IMR-90 (cell line): ENCODE measurements around the gene KCNJ1. TPM values are rescaled to one million over a fixed set of nuclear protein-coding genes. Genes with fewer than 3 reads are reported as not detected.

Experiments
- ATAC-seq: fragments of 200-7000 bp; cut with Tn5 transposase; 2 replicates; pipeline ENCODE4 v1.9.1; 2020; ENCODE audit warnings: low read depth, mild to moderate bottlenecking, moderate library complexity
- BruUV-seq: library from RNA; stranded (reverse); fragments of 400-500 nt; replicated peaks from 2 replicates; lab custom pipeline; 2021; lab: Mats Ljungman, UMichigan
- CTCF ChIA-PET: fragments of 300-600 bp; formaldehyde crosslinking; extraction: SDS; loops from one replicate; lab custom pipeline; 2021; ENCODE audit warnings: antibody characterized with exemption; lab: Yijun Ruan, JAX
- POLR2A ChIA-PET: fragments of 300-600 bp; sonication (Branson Sonifier 250); formaldehyde crosslinking; loops from one replicate; lab custom pipeline; 2022; ENCODE audit warnings: antibody characterized with exemption; ENCODE audit not compliant: unreplicated experiment; lab: Charles Lee
- DNase-seq: peaks from one replicate; pipeline ENCODE4 v3.0.0; 2013
- H2AFZ ChIP-seq: replicated peaks from 2 replicates; pipeline ENCODE3; 2013; ENCODE audit warnings: low read length, mild to moderate bottlenecking; ENCODE audit not compliant: poor library complexity
- H2AK5ac ChIP-seq: 2 replicates; pipeline ENCODE4 v1.6.1; 2013; ENCODE audit warnings: low read depth, low read length, inconsistent platforms
- H2AK9ac ChIP-seq: replicated peaks from 2 replicates; pipeline ENCODE3; 2013; ENCODE audit warnings: mild to moderate bottlenecking, low read depth, low read length, moderate library complexity; ENCODE audit not compliant: poor library complexity
- H2BK120ac ChIP-seq: 2 replicates; pipeline ENCODE4 v1.6.1; 2013; ENCODE audit warnings: low read depth, low read length, inconsistent platforms
- H2BK15ac ChIP-seq: 3 replicates; pipeline ENCODE4 v1.6.1; 2013; ENCODE audit warnings: low read depth, low read length, inconsistent platforms
- H2BK20ac ChIP-seq: 2 replicates; pipeline ENCODE4 v1.6.1; 2013; ENCODE audit warnings: low read depth, mild to moderate bottlenecking, inconsistent platforms, low read length, moderate library complexity
- H2BK5ac ChIP-seq: 2 replicates; pipeline ENCODE4 v1.6.1; 2013; ENCODE audit warnings: mild to moderate bottlenecking, low read depth, low read length, inconsistent platforms; ENCODE audit not compliant: poor library complexity, severe bottlenecking
- H3K14ac ChIP-seq: replicated peaks from 2 replicates; pipeline ENCODE4 v1.6.1; 2013; ENCODE audit warnings: low read depth, low read length, inconsistent platforms
- H3K18ac ChIP-seq: 2 replicates; pipeline ENCODE4 v1.6.1; 2013; ENCODE audit warnings: low read depth, low read length, control low read depth
- H3K23ac ChIP-seq: 2 replicates; pipeline ENCODE4 v1.6.1; 2013; ENCODE audit warnings: low read depth, low read length, inconsistent platforms
- H3K27ac ChIP-seq: 2 replicates; pipeline ENCODE4 v1.5.1; 2013; ENCODE audit warnings: mild to moderate bottlenecking, control low read depth, low read length; ENCODE audit not compliant: insufficient read depth
- H3K27me3 ChIP-seq: 2 replicates; pipeline ENCODE4 v1.6.1; 2013; ENCODE audit warnings: low read length; ENCODE audit not compliant: control insufficient read depth, insufficient read depth
- H3K36me3 ChIP-seq: 2 replicates; pipeline ENCODE4 v1.6.1; 2013; ENCODE audit warnings: low read length, mixed read lengths; ENCODE audit not compliant: control insufficient read depth, insufficient read depth
- H3K4ac ChIP-seq: 2 replicates; pipeline ENCODE4 v1.6.1; 2013; ENCODE audit warnings: low read depth, low read length, inconsistent platforms
- H3K4me1 ChIP-seq: 2 replicates; pipeline ENCODE4 v1.6.1; 2013; ENCODE audit warnings: low read length, mixed read lengths; ENCODE audit not compliant: control insufficient read depth, insufficient read depth
- H3K4me2 ChIP-seq: 2 replicates; pipeline ENCODE4 v1.6.1; 2013; ENCODE audit warnings: low read depth, mild to moderate bottlenecking, control low read depth, low read length, moderate library complexity
- H3K4me3 ChIP-seq: 2 replicates; pipeline ENCODE4 v1.5.1; 2013; ENCODE audit warnings: low read depth, mild to moderate bottlenecking, control low read depth, low read length, moderate library complexity; ENCODE audit not compliant: insufficient read depth
- H3K56ac ChIP-seq: 2 replicates; pipeline ENCODE4 v1.6.1; 2013; ENCODE audit warnings: low read length, inconsistent platforms; ENCODE audit not compliant: insufficient read depth; ENCODE audit errors: extremely low read depth
- H3K79me1 ChIP-seq, 2 experiments: 2 replicates each; pipeline ENCODE4 v1.6.1; 2013; ENCODE audit warnings: low read length in 2 of 2, inconsistent platforms in 1 of 2, low read depth in 1 of 2
- H3K9ac ChIP-seq: 2 replicates; pipeline ENCODE4 v1.6.1; 2013; ENCODE audit warnings: low read depth, low read length, control low read depth
- H3K9me1 ChIP-seq: 2 replicates; pipeline ENCODE4 v1.6.1; 2013; ENCODE audit warnings: low read length, inconsistent platforms; ENCODE audit not compliant: insufficient read depth
- H3K9me3 ChIP-seq: 2 replicates; pipeline ENCODE4 v1.6.1; 2013; ENCODE audit warnings: low read length; ENCODE audit not compliant: control insufficient read depth, insufficient read depth
- H4K20me1 ChIP-seq: 2 replicates; pipeline ENCODE4 v1.6.1; 2013; ENCODE audit warnings: low read length, inconsistent platforms; ENCODE audit not compliant: insufficient read depth
- H4K5ac ChIP-seq: 2 replicates; pipeline ENCODE4 v1.6.1; 2013; ENCODE audit warnings: mild to moderate bottlenecking, low read depth, low read length, control low read depth
- H4K8ac ChIP-seq, 2 experiments: 2 replicates each; pipeline ENCODE4 v1.6.1; 2013; ENCODE audit warnings: low read depth in 2 of 2, low read length in 2 of 2, control low read depth in 1 of 2, inconsistent platforms in 1 of 2
- H4K91ac ChIP-seq: 2 replicates; pipeline ENCODE4 v1.6.1; 2013; ENCODE audit warnings: low read depth, low read length, inconsistent platforms; ENCODE audit not compliant: insufficient read depth
- BHLHE40 ChIP-seq: fragments of 150-350 bp; IDR thresholded peaks from 2 replicates; pipeline ENCODE4 v1.6.1; 2016; ENCODE audit warnings: mild to moderate bottlenecking, low read depth, low read length
- CEBPB ChIP-seq: IDR thresholded peaks from 2 replicates; pipeline ENCODE4 v1.6.1; 2012; ENCODE audit warnings: low read depth, low read length, improper control_type of control experiment
- CHD1 ChIP-seq: IDR thresholded peaks from 2 replicates; pipeline ENCODE4 v1.6.1; 2012; ENCODE audit warnings: low read depth, low read length, improper control_type of control experiment
- FOS ChIP-seq: fragments of 150-350 bp; IDR thresholded peaks from 2 replicates; pipeline ENCODE4 v1.6.1; 2016; ENCODE audit warnings: low read depth, low read length
- MAFK ChIP-seq: IDR thresholded peaks from 2 replicates; pipeline ENCODE4 v1.6.1; 2012; ENCODE audit warnings: low read depth, low read length, improper control_type of control experiment
- MAZ ChIP-seq: IDR thresholded peaks from 2 replicates; pipeline ENCODE4 v1.6.1; 2012; ENCODE audit warnings: low read depth, mild to moderate bottlenecking, low read length, improper control_type of control experiment, moderate library complexity, borderline replicate concordance
- MXI1 ChIP-seq: IDR thresholded peaks from 2 replicates; pipeline ENCODE4 v1.6.1; 2012; ENCODE audit warnings: low read depth, mild to moderate bottlenecking, low read length, moderate library complexity, borderline replicate concordance
- NFE2L2 ChIP-seq: fragments of 150-350 bp; IDR thresholded peaks from 2 replicates; pipeline ENCODE4 v1.6.1; 2016; ENCODE audit warnings: low read depth, mild to moderate bottlenecking, low read length
- POLR2A ChIP-seq: IDR thresholded peaks from 2 replicates; pipeline ENCODE4 v1.6.1; 2012; ENCODE audit warnings: mild to moderate bottlenecking, low read depth, low read length
- RAD21 ChIP-seq: IDR thresholded peaks from 2 replicates; pipeline ENCODE4 v1.6.1; 2012; ENCODE audit warnings: low read length, improper control_type of control experiment
- RCOR1 ChIP-seq: IDR thresholded peaks from 2 replicates; pipeline ENCODE4 v1.6.1; 2012; ENCODE audit warnings: mild to moderate bottlenecking, low read length, improper control_type of control experiment; ENCODE audit not compliant: insufficient replicate concordance
- RFX5 ChIP-seq: IDR thresholded peaks from 2 replicates; pipeline ENCODE4 v1.8.0; 2012; ENCODE audit warnings: low read depth, mild to moderate bottlenecking, low read length, moderate library complexity
- WGBS, 2 experiments: methylation state at CpG; one replicate each; pipeline versions ENCODE4 v1.1.5 to v1.1.7; 2013; ENCODE audit warnings: missing lambda C conversion rate in 2 of 2; ENCODE audit not compliant: insufficient read length in 1 of 2; ENCODE audit errors: extremely low coverage in 2 of 2; 5-methylcytosine and 5-hydroxymethylcytosine counted together
- dilution Hi-C: fragments of 300-500 bp; cut with HindIII; formaldehyde crosslinking; loops from one replicate; pipeline ENCODE4 v1.14.3; 2018; ENCODE audit warnings: low sequenced_read_pairs; ENCODE audit not compliant: unreplicated experiment
- in situ Hi-C: fragments of 300-500 bp; cut with MboI; formaldehyde crosslinking; loops from 3 replicates; pipeline ENCODE4 v1.14.3; 2019; ENCODE audit warnings: low sequenced_read_pairs, inconsistent platforms, mixed read lengths
- intact Hi-C: fragments of 100-400 bp; cut with micrococcal nuclease; formaldehyde crosslinking; loops from 2 replicates; pipeline ENCODE4 v1.10.0; 2022
- polyA plus RNA-seq, 3 experiments: library from polyadenylated mRNA; depleted of rRNA; stranded (reverse); fragments of >200 nt; gene quantifications; 2 replicates each; pipeline ENCODE4 v1.2.3, GENCODE V29; 2012; ENCODE audit warnings: low replicate concordance in 1 of 3
- total RNA-seq: library from RNA; depleted of rRNA; stranded (reverse); fragments of >200 nt; gene quantifications from 2 replicates; pipeline ENCODE4 v1.2.3, GENCODE V29; 2012
- TF ChIP-seq, protein P1 (sequence below): fragments of 150-350 bp; IDR thresholded peaks from 2 replicates; pipeline ENCODE4 v1.6.1; 2017; ENCODE audit warnings: mild to moderate bottlenecking, antibody characterized with exemption, low read length, low read depth
- TF ChIP-seq, protein P2 (sequence below): conservative IDR thresholded peaks from 2 replicates; pipeline ENCODE4 v1.5.1; 2012; ENCODE audit warnings: mild to moderate bottlenecking, low read depth, low read length, improper control_type of control experiment
- TF ChIP-seq, protein P3 (sequence below): fragments of 150-350 bp; IDR thresholded peaks from 2 replicates; pipeline ENCODE4 v1.6.1; 2016; ENCODE audit warnings: low read depth, mild to moderate bottlenecking, low read length, moderate library complexity, borderline replicate concordance

KCNJ1 gene
- total and polyA plus RNA-seq, 2 of the 4 experiments (the other 2 are of a cell fraction), result not detected

DNA sequence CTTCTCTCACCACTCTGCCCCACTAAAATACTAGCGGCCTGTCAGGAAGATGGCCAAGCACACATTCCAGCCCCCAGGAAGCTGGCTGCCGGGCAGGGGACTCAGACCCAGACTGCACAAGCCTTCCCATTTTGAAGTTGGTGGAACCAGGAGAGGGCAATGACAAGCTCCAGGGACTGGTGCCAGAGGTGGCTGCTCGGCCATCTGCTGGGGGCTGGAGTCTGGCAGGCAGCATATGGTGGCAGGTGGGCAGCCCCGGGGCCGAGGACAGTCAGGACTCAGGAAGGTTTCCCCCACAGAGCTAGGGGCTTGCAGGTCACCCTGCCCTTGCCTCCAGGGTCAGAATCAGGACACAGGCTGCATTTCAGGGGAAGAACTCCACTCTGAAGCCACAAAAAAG lies 46.7 kb upstream of the KCNJ1 start (continued):
- no peak for TF ChIP-seq MXI1
- no peak for TF ChIP-seq MAFK
- no peak for TF ChIP-seq RAD21
- no peak for TF ChIP-seq CEBPB

DNA sequence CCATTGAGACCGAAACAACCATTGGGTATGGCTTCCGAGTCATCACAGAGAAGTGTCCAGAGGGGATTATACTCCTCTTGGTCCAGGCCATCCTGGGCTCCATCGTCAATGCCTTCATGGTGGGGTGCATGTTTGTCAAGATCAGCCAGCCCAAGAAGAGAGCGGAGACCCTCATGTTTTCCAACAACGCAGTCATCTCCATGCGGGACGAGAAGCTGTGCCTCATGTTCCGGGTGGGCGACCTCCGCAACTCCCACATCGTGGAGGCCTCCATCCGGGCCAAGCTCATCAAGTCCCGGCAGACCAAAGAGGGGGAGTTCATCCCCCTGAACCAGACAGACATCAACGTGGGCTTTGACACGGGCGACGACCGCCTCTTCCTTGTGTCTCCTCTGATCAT lies 44.6 kb upstream of the KCNJ1 start:
- Histone ChIP-seq H3K14ac (no peak overlapping the region), H3K18ac (no peak overlapping the region), H3K4ac (no peak overlapping the region; the same call in 1 of the 2 replicates), H4K8ac (no peak overlapping the region), H4K5ac (no peak overlapping the region), H2BK15ac (no peak overlapping the region), H2AK9ac (no peak overlapping the region), H3K4me3 (no peak overlapping the region), H2BK20ac (no peak overlapping the region), H3K9me3 (peaks cover 3% of the 10 kb centered on the region; the same call in 1 of the 2 replicates), H3K9ac (no peak overlapping the region), H3K27me3 (peaks cover 23% of the 10 kb centered on the region), H3K4me2 (no peak overlapping the region), H2BK5ac (no peak overlapping the region), H2BK120ac (no peak overlapping the region; the same call in 1 of the 2 replicates), H3K23ac (no peak overlapping the region), H3K27ac (no peak overlapping the region), H4K20me1 (no peaks in the 10 kb centered on the region), H3K79me1 (no peaks in the 10 kb centered on the region), H2AFZ (no peak overlapping the region), H2AK5ac (peak overlapping the region; percentile 4; the same call in 1 of the 2 replicates), H3K4me1 (peaks cover 22% of the 10 kb centered on the region), H3K36me3 (no peaks in the 10 kb centered on the region), H3K56ac (no peak overlapping the region), H4K91ac (no peak overlapping the region), H3K9me1 (peaks cover 7% of the 10 kb centered on the region; the same call in 1 of the 2 replicates)
- DNase-seq (no peak), ATAC-seq (no peak)
- intact Hi-C loops (no loop called here), dilution Hi-C loops (no loop called here), in situ Hi-C loops (no loop called here)
- BruUV-seq, result no TSS peak
- ChIA-PET CTCF (interaction anchor here (0.5 kb wide), 1 partner anchor 883 kb away, joined by 3 read pairs; no protein-coding TSS in a partner anchor), POLR2A (no interaction called here)
- 100% methylated on average over 2 of the region's 18 CpGs; no CpG with 5 or more reads in 1 of the 2 experiments for WGBS, 2 experiments
- no peak for TF ChIP-seq CHD1
- TF ChIP-seq NFE2L2, result no peak
- TF ChIP-seq FOS, result no peak
- no peak for TF ChIP-seq CEBPB
- TF ChIP-seq, protein P1, sequence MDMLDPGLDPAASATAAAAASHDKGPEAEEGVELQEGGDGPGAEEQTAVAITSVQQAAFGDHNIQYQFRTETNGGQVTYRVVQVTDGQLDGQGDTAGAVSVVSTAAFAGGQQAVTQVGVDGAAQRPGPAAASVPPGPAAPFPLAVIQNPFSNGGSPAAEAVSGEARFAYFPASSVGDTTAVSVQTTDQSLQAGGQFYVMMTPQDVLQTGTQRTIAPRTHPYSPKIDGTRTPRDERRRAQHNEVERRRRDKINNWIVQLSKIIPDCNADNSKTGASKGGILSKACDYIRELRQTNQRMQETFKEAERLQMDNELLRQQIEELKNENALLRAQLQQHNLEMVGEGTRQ, result no peak
- no peak for TF ChIP-seq RCOR1
- TF ChIP-seq, protein P2, sequence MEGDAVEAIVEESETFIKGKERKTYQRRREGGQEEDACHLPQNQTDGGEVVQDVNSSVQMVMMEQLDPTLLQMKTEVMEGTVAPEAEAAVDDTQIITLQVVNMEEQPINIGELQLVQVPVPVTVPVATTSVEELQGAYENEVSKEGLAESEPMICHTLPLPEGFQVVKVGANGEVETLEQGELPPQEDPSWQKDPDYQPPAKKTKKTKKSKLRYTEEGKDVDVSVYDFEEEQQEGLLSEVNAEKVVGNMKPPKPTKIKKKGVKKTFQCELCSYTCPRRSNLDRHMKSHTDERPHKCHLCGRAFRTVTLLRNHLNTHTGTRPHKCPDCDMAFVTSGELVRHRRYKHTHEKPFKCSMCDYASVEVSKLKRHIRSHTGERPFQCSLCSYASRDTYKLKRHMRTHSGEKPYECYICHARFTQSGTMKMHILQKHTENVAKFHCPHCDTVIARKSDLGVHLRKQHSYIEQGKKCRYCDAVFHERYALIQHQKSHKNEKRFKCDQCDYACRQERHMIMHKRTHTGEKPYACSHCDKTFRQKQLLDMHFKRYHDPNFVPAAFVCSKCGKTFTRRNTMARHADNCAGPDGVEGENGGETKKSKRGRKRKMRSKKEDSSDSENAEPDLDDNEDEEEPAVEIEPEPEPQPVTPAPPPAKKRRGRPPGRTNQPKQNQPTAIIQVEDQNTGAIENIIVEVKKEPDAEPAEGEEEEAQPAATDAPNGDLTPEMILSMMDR, result no peak
- TF ChIP-seq POLR2A, result no peak
- no peak for TF ChIP-seq MAZ
- TF ChIP-seq BHLHE40, result no peak
- TF ChIP-seq, protein P3, sequence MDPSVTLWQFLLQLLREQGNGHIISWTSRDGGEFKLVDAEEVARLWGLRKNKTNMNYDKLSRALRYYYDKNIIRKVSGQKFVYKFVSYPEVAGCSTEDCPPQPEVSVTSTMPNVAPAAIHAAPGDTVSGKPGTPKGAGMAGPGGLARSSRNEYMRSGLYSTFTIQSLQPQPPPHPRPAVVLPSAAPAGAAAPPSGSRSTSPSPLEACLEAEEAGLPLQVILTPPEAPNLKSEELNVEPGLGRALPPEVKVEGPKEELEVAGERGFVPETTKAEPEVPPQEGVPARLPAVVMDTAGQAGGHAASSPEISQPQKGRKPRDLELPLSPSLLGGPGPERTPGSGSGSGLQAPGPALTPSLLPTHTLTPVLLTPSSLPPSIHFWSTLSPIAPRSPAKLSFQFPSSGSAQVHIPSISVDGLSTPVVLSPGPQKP, result no peak
- no peak for TF ChIP-seq RFX5
